GOT3 (cell line): Measurements from ENCODE around the gene TLE4.

Source experiments
- DNase-seq: peaks from one replicate; lab custom pipeline; 2025; ENCODE audit warnings: mixed read lengths; lab: John Stamatoyannopoulos, UW

The TLE4 gene

DNA sequence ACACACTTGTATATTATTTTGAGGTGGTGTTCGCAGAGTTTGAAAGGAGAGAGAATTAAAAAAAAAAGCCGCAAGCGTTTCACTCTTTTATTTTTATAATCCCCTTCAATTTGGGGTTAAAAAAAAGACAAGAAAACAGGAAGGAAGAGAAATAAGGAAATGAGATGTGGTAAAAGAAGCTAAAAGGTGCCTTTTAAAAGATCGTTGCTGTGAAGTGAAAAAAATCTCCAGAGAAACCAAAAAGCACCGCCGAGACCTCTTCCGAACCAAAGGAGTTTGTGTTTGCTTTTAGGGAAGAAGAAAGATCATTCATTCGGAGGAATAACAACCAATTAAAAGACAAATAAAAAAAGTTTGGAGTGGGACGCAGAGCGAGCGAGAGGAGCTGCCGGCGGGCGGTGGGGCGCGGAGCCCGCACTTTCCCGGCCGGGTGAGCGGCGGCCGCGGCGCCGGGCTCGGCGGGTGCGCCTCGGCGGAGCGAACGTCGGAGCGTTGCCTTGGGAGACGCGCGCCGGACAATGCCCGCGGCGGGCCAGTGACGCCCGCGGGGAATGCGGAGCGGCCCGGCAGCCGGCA, 355 bp downstream of the TLE4 start:
- no peak for DNase-seq

DNA sequence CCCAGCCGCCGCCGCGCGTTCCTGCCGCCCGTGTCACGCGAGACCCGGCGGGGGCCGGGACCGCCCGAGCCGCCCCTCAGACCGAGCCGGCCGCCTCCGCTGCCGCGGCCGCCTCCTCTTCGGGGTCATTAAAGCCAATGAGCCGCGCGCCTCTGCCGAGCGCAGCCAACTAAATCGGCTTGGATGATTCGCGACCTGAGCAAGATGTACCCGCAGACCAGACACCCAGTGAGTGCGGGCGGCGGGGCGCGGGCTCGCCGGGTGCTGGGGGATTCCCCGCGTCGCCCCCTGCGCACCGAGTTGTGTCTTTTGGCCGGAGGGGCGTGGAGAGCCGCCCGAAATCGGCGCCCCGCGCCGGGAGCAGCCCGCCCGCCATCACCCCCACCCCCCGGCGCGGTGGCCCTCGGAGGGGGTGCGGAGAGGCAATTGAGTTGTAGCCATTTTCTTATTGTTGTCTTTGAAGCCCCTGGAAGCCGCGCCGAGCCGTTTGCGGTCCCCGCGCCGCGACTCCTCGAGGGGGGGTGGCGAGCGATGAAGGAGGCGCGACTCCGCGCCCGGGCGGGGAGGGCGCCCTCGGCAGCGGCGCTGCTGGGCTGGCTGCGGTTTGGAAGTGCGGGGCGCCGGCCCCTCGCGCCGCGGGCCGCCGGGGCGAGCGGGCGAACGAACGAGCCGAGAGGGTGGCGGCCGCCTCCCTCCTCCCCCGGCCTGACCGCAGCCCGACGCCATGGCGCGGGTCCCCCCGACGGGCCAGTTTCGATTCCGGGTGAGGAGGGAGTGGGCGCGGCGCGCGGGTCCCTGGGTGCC, 1.0 kb downstream of the TLE4 start:
- DNase-seq, result no peak

DNA sequence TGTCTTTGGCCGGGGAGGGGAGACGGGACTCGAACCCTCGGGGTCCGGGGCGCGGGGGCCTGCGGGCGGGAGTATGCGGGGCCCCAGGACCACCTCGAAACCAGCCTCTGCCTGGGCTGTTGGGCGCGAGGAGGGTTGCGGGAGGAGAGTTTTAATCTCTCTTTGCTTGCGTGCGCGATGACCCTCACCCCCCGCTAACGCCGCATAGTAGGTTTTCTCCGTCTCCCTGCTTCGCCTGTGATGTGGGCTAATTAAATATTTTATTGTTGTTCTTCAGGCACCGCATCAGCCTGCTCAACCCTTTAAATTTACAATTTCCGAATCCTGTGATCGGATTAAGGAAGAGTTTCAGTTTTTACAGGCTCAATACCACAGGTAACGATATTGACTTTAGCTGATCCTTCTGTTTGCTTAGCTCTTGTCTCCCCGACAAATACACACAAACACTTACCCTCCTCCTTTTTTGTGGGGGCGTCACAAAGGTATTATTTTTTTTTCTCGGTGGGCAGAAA, 1.7 kb downstream of the TLE4 start:
- no peak for DNase-seq

DNA sequence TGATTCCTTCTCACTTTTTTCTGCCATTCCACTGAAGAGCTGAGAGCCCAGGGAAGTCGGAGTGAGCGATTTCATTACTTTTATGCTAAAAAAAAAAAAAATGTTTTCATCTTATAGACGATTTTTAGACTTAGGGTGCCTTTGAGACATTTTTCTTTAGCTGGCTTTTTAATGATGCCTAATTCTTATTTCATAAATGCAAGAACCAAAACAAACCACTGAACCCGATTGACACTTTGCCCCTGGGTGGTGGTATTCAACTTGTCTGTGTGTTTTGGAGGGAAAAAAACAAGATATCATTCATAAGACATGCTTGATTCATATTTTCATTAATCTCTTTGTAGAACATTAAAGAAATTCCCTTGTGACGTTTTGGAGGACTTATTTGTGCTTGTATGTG, 2.4 kb downstream of the TLE4 start:
- no peak for DNase-seq

DNA sequence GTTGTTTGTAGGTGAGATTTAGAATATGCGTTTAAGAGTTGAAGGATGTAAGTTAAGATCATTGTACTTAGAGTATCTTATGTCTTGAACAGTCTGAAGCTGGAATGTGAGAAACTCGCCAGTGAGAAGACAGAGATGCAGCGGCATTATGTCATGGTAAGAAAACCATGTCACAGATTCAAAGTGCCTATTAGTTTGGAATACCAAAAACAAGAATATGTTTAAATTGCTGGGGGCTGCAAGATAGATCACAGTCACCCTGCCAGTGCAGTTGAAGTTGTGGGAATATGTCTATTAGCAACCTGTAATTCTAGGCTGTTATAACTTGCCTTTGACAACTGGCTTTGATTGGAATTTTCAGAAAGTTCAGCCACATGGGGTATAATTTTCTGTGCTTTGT, 3.0 kb downstream of the TLE4 start:
- no peak for DNase-seq

DNA sequence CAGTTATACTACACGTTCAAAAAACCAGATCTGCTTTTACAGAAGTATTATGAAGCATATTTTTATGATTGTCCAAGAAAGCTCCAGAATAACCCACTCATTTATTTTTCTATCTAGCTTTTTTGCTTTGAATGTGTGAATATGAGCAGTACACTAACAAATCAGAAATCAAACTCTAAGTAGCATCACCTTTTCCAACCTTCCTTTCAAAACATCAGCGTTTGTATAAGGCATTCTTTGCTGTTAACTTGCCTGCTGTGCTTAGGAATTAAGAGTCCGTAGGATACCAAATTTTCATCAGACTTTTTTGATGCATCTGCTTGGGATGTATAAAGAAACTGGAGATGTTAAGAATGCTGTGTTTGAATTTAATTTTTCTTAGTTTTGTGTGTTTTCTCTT, 3.8 kb downstream of the TLE4 start:
- no peak for DNase-seq

DNA sequence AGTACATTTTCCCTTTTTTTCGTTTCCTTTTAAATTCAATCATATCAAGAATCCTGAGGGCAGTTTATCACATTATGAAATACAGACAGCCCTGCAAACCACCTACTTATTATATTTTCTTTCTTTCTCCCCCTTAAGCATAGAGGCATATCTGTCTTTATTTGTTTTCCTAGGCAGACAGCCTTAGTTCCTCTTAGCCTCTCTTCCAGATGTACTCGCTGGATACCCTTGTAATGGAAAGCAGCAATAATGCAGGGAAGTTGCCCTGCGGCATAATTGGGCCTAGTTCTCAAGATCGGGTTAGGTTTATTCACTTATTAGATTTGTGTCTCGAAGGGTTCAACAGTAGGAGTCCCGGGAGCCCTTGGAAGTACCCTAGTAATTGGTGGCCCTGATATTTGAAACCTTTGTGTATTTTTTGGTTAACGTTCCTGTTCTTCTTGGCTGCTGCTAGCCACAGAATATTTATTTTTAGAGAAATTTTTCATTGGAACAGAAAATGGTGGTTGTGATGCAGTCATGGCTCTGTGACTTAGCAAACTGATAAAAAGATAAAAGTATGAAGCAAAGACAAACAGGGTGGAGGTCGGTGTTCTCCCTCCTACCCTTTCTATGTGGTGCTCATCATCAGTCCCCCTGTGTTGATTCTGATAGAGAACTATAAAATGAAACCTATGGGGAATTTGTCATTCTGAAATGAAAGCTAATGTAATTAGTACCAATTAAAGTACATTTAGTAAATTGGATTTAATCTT, 6.4 kb downstream of the TLE4 start:
- DNase-seq, result no peak

DNA sequence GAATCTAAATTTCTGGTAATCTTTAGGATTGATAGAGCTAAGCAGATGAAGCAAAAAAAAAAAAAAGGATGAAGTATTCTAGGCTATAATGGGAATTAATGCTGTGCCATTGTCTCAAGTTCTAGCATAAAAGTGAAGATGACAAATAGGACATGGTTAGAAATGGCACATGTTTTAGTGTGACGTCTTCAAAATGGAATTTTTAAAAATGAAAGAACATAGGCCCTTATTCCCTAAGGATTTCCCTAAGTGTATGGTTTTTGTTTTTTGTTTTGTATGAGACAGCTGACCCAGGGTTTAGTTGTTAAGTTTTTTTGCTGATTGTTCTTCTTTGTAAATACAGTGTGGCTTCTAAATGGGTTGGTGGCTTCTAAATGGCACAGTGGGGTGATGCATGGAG, 7.1 kb downstream of the TLE4 start:
- DNase-seq, result no peak

DNA sequence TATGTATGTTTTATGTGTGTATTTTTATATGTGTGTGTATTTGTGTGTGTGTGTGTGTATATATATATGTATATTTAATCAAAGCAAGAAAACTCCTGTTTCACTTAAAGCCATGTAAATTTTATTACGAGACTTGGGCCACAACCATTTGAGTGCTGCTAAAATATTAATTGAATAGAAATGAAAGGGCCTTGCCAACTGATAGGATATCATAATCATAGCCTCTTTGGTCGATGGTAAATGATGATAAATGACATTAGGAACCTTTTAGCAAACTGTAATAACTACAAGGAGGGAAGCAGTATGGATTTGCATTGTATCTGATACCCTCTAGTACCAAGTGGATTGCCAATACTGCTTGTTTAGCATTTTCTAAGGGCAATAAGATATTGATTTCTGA, 7.9 kb downstream of the TLE4 start:
- DNase-seq, result no peak

DNA sequence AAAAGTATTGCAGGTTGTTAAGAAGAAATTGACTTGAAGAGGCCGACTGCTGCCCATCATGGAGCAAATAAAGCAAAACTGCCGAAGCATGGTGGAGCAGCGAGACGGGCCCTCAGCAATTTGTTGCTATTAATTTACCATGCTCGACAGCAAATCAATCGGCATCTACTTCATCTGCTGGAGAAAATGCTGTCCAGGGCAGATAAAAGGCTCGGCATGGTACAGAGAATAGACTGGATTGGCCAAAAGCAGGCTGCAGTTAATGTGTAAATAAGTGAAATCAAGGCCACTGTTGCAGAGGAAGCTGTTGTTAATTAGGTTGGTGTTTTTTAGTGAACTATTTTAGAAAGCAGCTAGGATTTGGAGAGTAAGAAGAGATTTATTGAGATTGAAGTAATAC, 8.3 kb downstream of the TLE4 start:
- DNase-seq, result no peak

DNA sequence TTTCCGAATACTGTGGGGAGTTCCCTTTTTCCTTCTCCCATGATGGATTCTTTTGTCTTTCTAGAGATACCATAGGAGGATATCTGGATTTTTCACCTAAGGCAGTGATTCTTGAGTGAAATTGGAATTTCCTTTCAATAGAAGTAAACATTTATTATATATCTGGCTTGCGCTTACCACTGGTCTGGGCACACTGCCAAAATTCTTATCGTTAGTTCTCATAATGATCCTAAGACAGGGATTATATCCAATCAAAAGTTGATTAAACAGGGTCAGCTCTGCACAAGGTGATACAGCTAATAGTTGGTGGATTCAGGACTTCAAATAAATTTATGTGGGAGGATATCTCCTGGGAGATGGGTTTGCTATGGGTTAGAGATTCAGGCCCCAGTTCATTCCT, 9.6 kb downstream of the TLE4 start:
- no peak for DNase-seq

DNA sequence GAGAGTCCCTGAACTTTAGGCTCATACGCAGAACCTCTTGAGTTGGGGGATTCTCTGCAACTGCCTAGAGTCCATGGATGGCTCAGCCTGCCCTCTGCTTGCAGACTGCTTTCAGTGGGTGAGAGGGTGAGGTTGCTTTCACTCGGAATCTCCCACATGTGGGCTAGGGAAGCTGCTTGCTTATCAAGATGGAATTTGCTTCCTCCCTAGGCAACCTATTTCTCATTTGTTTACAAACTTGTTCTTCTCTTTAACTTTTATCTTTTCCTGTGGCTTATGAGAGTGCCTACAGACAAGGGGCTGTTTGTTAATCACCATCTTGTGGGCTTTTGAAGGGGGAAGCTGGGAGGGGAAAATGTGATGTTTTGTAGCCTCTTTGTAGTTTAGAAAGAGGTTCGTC, 10.0 kb downstream of the TLE4 start:
- no peak for DNase-seq

DNA sequence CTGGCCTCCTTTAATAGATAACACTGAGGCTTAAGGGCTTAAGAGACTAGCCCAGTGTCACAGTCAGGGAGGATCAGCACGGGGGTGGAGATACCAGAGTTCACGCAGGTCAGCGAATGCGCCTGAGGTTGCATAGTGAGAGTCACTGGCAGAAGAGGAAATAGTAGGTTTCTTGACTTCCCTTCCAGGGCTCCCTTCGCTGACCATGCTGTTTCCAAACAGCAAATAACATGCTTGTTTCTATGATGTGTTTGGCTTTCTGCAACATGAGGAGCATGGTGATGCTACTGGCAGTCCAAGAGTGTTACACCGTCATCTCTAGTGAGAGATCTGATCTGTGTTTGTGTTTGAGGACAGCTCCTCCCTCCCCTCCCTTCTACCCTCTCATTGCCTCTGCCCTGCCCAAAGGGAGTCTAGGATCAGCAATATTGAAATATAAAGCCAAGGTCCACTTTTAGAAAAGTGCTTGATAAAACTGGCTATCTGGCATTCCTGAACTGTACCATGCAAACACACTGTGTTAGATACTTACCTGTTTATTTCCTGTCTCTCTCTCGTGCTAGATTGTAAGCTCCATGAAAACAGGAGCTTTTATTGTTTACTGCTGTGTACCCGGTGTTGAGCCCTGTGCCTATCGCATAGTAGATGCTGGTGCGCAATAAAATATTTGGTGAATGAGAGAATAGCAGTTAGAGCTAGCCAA, 12.3 kb downstream of the TLE4 start:
- no peak for DNase-seq

DNA sequence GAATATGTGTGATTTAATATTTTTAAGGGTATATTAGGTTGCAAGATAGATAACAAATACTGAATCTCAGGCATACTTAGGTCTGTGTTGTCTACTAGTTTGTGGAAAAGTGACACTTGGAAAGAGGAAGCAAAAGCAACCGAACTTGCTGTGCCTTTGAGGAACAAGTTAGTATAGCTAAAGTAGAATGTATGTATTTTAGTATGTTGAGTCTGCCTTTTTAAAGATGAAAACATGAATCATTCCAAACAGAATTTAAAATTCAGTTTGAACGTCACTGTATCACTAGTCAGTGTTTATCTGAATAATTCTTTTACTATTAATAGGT, 12.9 kb downstream of the TLE4 start:
- no peak for DNase-seq

DNA sequence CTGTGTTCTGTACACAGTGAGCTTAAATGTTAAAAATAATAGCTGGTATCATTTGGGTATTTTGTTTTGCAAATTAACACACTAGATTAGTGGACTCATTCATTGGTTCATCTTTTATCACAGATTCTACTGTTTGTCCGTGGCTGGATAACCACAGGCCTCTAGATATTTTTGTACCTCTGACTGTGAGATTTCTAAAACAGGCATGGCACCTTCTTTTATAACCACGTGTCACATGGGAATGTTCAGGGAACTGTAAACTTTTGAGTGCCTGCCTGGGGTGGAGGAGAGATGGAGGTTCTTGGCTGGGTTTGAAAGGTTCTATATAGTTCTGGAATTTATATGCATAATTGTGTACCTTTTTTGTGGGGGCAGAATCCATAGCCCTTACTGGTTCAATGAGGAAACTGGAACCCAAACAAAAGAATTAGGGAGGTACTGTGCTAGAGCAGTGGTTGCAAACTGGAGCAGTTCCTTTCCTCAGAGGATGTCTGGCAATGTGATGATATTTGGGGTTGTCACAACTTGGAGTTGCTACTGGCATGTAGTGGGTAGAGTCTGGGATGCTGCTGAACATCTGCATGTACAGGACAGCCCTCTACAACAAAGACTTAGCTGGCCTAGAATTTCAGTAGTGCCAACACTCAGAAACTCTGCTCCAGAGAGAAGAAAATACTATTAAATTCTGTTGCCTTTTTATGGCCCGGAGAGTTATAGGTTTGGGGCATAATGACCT, 16.9 kb downstream of the TLE4 start:
- no peak for DNase-seq

DNA sequence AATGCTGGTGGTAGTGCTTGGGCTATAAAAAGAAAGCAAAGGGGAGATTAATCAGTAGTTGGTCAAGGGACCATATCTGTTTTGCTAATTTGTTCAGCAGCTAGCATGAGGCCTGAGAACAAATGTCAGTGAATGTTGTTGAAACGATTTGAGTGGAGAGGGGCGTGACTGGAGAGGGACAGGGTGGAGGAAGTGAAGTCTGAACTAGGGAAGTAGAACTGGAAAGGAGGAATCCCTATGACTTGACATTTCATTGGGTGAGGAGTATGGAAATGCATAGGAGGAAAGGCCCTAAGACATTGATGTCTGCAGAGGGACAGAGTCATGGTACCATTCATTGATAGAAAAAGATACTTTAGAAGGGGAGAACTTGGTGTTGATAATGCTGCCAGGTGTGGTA, 19.7 kb downstream of the TLE4 start:
- DNase-seq, result no peak

DNA sequence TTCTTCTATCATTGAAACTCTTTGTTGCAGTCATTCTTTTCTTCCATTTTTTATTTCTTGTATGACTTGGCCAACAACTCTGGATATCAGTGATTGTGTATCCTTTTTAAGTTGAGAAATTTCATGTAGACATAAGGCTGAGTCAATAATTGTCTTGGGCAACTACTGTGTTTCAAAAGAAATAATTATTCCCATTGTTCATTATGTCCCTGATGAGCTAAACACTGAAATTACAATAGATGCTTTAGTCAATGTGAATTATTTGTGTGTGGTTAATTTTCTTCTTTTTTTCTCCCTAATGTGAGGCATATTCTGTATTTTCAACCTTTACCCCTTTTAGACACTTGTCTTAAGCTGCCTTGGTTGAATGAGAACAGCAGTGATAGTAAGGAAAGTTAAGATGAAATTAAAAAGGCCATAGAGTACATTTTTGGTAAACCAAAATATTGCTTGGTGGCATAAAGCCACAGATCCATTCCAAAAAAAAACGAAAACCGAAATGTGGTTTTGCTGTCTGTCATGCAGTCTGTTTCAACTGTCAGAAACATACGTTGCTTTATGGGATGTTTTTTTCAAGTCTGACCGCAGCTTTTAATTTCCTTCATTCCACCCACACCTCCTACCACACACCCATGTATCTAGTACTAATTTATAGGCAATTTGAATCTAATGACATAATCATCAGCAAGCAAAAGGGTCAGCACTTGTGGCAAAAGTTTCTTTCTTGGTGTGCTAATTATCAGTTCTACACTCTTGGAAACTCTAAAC, 21.1 kb downstream of the TLE4 start:
- DNase-seq, result no peak

DNA sequence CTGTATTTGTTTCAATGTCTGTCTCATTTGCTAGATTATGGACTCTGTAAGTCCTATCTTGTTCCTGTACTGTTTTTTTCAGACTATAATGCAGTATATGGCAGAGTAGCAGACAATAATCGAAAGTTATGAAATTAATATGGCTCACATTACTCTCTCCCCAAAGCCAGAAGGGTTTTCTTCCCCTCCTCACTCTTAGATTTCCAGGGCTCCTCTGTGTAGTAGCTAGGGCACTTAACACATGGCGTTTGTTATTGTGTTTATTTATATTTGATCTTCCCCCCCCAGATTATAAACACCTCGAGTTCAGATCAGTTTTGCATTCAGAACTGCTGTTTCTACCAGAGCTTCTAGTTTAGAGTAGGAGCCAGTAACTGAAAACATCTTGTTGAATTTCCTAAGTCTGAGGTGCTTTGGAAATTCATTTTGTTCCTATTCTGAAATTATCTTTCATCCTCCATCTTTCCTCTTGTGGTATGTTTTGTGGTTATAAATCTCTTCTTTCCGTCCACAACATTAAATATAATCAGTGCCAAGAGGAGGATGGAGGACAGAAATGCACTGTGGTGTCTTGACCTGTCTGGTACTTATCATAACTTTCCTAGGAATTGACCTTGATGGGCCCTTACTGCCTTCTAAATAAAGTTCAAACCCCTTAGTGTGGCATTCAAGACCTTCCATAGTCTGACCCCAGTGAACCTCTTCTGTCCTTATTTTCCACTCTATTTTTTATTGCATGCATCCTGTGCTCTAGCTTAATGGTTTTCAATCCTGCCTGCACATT, 27.0 kb downstream of the TLE4 start:
- no peak for DNase-seq

DNA sequence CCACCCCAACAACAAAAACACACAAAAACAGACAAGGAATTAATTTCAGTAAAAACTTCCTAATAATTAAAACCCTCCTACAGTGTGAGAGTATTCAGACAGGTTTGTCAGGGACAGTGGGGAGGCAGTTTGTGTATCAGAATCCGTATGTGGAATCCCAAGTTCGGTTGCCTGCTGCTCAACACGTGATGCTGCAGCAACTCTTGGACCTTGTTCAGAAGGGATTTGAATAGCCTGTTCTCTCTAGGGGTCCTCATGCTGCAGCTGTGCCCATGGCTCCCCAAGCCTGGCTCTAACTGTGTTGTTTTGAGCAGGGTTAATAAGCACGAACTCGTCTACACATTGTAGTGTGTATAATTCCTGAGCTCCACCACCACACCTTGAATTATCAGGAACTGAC, 28.7 kb downstream of the TLE4 start:
- no peak for DNase-seq

DNA sequence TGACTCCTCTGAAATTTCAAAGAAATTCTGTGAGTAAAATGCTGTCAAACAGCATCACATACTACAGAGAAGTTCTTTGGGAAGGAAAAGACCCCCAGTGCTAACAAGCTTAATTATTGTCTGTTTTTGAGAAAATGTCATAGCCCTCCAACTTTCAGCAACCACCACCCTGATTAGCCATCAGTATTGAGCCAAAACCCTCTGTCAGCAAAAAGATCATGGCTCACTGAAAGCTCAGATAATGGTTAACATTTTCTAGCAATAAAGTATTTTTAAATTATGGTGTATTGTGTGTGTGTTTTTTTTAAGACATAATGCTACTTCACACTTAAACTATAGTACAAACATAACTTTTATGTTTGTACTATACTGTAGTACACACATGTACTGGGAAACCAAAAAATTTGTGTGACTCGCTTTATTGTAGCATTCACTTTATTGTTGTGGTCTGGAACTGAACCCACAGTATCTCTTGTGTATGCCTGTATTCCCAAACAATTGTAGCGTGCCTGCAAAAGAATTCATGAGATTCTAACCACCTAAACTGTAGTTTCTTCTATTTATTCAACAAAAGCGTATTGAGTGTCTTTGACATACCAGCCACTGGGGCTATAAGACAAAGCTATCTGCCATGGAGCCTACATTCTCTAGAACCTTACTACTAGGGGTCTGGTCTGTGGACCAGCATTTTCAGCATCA, 31.6 kb downstream of the TLE4 start:
- no peak for DNase-seq
